ENCODE data around the gene OVAAL. TPM values are rescaled to one million over a fixed set of nuclear protein-coding genes. Genes with fewer than 3 reads are reported as not detected.
A peak's percentile ranks its signal among the peaks of the same experiment; 100 is the strongest.

OVAAL gene
- total and polyA plus RNA-seq, 3 experiments from 2014 or later = not detected

- ChIA-PET POLR2A (no interaction called here), CTCF (no interaction called here)
- Mint-ChIP-seq H3K36me3 (peaks cover 0 to 3% (median 0%) of the 10 kb centered on the region in 3 donors), H3K9me3 (no peaks in the 10 kb centered on the region), H3K27ac (no peak overlapping the region), H3K27me3 (peaks cover 0 to 22% of the 10 kb centered on the region in 2 donors), H3K4me1 (no peaks in the 10 kb centered on the region), H3K4me3 (no peak overlapping the region)
- DNase-seq = no peak
- Histone ChIP-seq H3K4me1 (ENCODE audit: insufficient read depth, low read length) (no peaks in the 10 kb centered on the region), H3K9me3 (ENCODE audit: low read length) (no peaks in the 10 kb centered on the region), H3K27ac (ENCODE audit: low read depth, low read length) (no peak overlapping the region), H3K4me3 (ENCODE audit: low read length) (no peak overlapping the region), H3K27me3 (ENCODE audit: insufficient read depth, low read length, poor library complexity, severe bottlenecking) (no peaks in the 10 kb centered on the region), H3K36me3 (ENCODE audit: insufficient read depth, low read length) (no peaks in the 10 kb centered on the region)
Observed at GRCh38 chr1:180560200-180560867, 1.6 kb downstream of the OVAAL start.

DNA sequence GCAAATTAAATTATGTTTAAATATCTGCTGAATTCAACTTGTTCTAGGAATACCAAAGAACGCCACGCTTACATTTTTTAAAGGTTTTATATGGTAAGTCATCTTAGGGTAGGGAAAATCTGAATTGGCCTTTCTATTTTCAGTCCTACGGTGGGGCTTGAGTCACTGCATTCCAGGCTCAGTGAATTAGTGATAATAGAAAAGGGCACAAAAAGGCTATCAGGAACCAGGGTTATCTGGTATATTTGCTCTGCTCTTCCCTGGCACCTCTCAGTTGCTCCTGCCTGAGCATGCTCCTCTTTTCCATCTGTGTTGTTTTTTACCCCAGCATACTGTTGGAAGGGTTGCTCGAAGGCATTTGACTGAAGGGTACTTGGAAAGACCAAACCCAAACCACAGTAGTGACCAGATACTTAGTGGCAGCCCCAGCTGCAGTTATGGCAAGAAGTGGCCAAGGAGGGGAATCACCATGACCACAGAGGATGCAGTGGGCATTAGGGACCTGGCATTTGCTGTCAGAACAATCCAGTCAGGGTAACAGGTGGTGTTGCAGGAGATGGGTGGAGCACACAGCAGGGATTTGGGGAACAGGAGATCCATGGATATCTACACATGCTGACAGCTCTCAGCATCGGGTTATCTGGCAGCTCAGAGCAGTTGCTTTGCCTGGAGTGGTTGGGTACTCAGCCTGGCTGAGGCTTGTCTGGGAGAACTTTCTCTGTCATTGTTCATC is 2.3 kb downstream of the OVAAL start:
- no peaks in the 10 kb centered on the region for H3K9me3 Mint-ChIP-seq
- H3K4me3 ChIP-seq (ENCODE audit: low read length) = no peak overlapping the region
- H3K4me1 ChIP-seq (ENCODE audit: insufficient read depth, low read length) = no peaks in the 10 kb centered on the region
- no peak overlapping the region for H3K27ac Mint-ChIP-seq
- ChIA-PET CTCF (no interaction called here), POLR2A (no interaction called here)
- no peaks in the 10 kb centered on the region for H3K9me3 ChIP-seq (ENCODE audit: low read length)
- H3K36me3 Mint-ChIP-seq = peaks cover 0 to 3% (median 0%) of the 10 kb centered on the region in 3 donors
- H3K4me3 Mint-ChIP-seq = no peak overlapping the region
- no peak for DNase-seq
- peaks cover 0 to 22% of the 10 kb centered on the region in 2 donors for H3K27me3 Mint-ChIP-seq
- H3K36me3 ChIP-seq (ENCODE audit: insufficient read depth, low read length) = no peaks in the 10 kb centered on the region
- no peak overlapping the region for H3K27ac ChIP-seq (ENCODE audit: low read depth, low read length)
- no peaks in the 10 kb centered on the region for H3K4me1 Mint-ChIP-seq
- no peaks in the 10 kb centered on the region for H3K27me3 ChIP-seq (ENCODE audit: insufficient read depth, low read length, poor library complexity, severe bottlenecking)

GRCh38 chr1:180562640-180563025 is 3.9 kb downstream of the OVAAL start:
- H3K4me1 ChIP-seq (ENCODE audit: insufficient read depth, low read length) = no peaks in the 10 kb centered on the region
- H3K27ac ChIP-seq (ENCODE audit: low read depth, low read length) = peak overlapping the region; percentile 78
- H3K9me3 Mint-ChIP-seq = no peaks in the 10 kb centered on the region
- peaks cover 0 to 3% (median 0%) of the 10 kb centered on the region in 3 donors for H3K36me3 Mint-ChIP-seq
- H3K27me3 ChIP-seq (ENCODE audit: insufficient read depth, low read length, poor library complexity, severe bottlenecking) = no peaks in the 10 kb centered on the region
- no peaks in the 10 kb centered on the region for H3K4me1 Mint-ChIP-seq
- no peaks in the 10 kb centered on the region for H3K36me3 ChIP-seq (ENCODE audit: insufficient read depth, low read length)
- H3K4me3 ChIP-seq (ENCODE audit: low read length) = no peak overlapping the region
- no peak for DNase-seq
- no peaks in the 10 kb centered on the region for H3K9me3 ChIP-seq (ENCODE audit: low read length)
- H3K4me3 Mint-ChIP-seq = no peak overlapping the region
- no peak overlapping the region for H3K27ac Mint-ChIP-seq
- ChIA-PET CTCF (no interaction called here), POLR2A (no interaction called here)
- H3K27me3 Mint-ChIP-seq = peaks cover 0 to 20% of the 10 kb centered on the region in 2 donors

DNA sequence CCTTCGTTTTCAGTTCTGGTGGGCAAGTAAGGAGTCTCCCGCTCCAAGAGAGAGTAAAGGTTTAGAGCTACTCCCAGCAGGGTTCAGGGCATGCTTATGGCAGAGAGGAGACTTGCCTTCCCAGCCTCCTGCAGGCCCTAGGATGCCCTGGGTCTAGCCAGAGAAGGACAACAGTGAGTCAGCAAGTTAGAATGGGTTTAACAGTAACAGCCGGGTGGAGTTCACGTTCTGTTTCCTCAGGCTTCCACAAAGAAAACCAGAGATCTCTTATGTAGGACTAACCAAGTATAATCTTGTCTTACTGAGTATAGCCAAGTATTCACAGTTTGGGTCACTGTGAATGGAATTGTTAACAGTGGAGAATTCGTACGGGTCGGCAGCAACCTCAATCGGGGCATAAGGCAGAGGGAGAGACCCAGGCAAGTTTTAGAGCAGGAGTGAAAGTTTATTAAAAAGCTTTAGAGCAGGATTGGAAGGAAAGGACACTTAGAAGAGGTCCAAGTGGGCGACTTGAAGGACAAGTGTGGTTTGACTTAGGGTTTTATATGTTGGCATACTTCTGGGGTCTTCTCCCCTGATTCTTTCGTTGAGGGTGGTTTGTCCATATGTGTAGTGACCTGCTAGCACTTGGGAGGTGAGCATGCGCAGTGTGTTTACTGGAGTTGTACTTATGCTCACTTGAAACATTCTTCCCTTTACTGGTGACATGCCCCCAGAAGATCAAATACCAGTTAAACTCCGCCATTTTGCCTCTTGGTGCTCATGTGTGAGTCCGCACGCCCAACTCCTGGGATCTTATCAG is 4.5 kb downstream of the OVAAL start:
- H3K27ac Mint-ChIP-seq = peak overlapping the region in 1 of 8 donors; percentile 4
- no peaks in the 10 kb centered on the region for H3K27me3 ChIP-seq (ENCODE audit: insufficient read depth, low read length, poor library complexity, severe bottlenecking)
- H3K4me3 Mint-ChIP-seq = no peak overlapping the region
- H3K4me1 ChIP-seq (ENCODE audit: insufficient read depth, low read length) = no peaks in the 10 kb centered on the region
- POLR2A ChIA-PET = no interaction called here
- H3K4me1 Mint-ChIP-seq = no peaks in the 10 kb centered on the region
- peaks cover 0 to 3% (median 0%) of the 10 kb centered on the region in 3 donors for H3K36me3 Mint-ChIP-seq
- no peaks in the 10 kb centered on the region for H3K36me3 ChIP-seq (ENCODE audit: insufficient read depth, low read length)
- peaks cover 0 to 21% of the 10 kb centered on the region in 2 donors for H3K27me3 Mint-ChIP-seq
- no peak overlapping the region for H3K4me3 ChIP-seq (ENCODE audit: low read length)
- H3K27ac ChIP-seq (ENCODE audit: low read depth, low read length) = peak overlapping the region; percentile 78
- CTCF ChIA-PET = no interaction called here
- no peaks in the 10 kb centered on the region for H3K9me3 ChIP-seq (ENCODE audit: low read length)
- no peak for DNase-seq
- no peaks in the 10 kb centered on the region for H3K9me3 Mint-ChIP-seq

DNA sequence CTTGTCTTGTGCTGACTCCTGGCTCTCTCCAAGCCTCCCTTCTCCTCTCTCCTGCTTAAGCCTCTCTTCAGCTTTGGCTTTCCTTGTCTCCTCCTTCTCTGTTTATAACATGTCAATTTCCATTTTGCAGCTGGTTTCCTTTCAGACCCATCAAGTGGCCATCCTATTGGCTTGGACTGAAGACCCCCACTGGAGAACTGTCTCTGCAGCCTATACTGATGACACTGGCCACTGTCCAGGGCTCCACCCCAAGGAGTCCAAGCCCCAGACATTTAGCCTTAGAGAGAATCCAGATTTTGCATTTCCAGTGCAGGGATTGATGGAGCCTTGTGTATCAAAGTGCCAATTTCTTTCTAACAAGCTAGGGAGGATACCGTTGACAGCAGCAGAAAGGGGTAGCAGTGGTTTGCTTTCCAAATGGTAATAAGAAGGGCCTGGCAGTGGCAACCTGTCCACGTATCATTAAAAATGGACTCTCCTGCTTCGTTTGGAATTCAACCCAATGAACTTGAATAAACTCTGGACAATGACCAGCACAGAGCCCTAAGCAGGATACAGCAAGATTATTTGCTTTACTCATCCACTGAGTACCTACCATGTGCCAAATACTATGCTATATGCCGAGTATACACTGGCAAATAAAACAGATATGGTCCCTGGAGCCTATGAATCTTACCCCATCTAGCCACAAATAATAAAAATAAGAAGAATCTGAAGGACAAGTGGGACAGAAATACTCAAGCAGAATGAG is 6.5 kb downstream of the OVAAL start:
- Histone ChIP-seq H3K27me3 (ENCODE audit: insufficient read depth, low read length, poor library complexity, severe bottlenecking) (no peaks in the 10 kb centered on the region), H3K4me1 (ENCODE audit: insufficient read depth, low read length) (no peaks in the 10 kb centered on the region), H3K9me3 (ENCODE audit: low read length) (no peaks in the 10 kb centered on the region), H3K27ac (ENCODE audit: low read depth, low read length) (no peak overlapping the region), H3K4me3 (ENCODE audit: low read length) (no peak overlapping the region), H3K36me3 (ENCODE audit: insufficient read depth, low read length) (no peaks in the 10 kb centered on the region)
- CTCF ChIA-PET = no interaction called here
- no peaks in the 10 kb centered on the region for H3K36me3 Mint-ChIP-seq
- POLR2A ChIA-PET = no interaction called here
- no peak overlapping the region for H3K4me3 Mint-ChIP-seq
- no peaks in the 10 kb centered on the region for H3K4me1 Mint-ChIP-seq
- no peak for DNase-seq
- no peaks in the 10 kb centered on the region for H3K9me3 Mint-ChIP-seq
- H3K27ac Mint-ChIP-seq = no peak overlapping the region
- peaks cover 3 to 16% of the 10 kb centered on the region in 2 donors for H3K27me3 Mint-ChIP-seq

GRCh38 chr1:180566026-180566425 is 7.3 kb downstream of the OVAAL start:
- Mint-ChIP-seq H3K27ac (no peak overlapping the region), H3K27me3 (peaks cover 3 to 18% of the 10 kb centered on the region in 2 donors), H3K36me3 (no peaks in the 10 kb centered on the region), H3K4me1 (no peaks in the 10 kb centered on the region), H3K4me3 (no peak overlapping the region), H3K9me3 (no peaks in the 10 kb centered on the region)
- H3K4me1 ChIP-seq (ENCODE audit: insufficient read depth, low read length) = no peaks in the 10 kb centered on the region
- no peaks in the 10 kb centered on the region for H3K27me3 ChIP-seq (ENCODE audit: insufficient read depth, low read length, poor library complexity, severe bottlenecking)
- H3K36me3 ChIP-seq (ENCODE audit: insufficient read depth, low read length) = no peaks in the 10 kb centered on the region
- DNase-seq = no peak
- H3K27ac ChIP-seq (ENCODE audit: low read depth, low read length) = no peak overlapping the region
- H3K4me3 ChIP-seq (ENCODE audit: low read length) = no peak overlapping the region
- H3K9me3 ChIP-seq (ENCODE audit: low read length) = no peaks in the 10 kb centered on the region
- CTCF ChIA-PET = interaction anchor here (1.1 kb wide), 1 partner anchor 12 kb away, joined by 3 read pairs; no protein-coding TSS in a partner anchor
- POLR2A ChIA-PET = no interaction called here

DNA sequence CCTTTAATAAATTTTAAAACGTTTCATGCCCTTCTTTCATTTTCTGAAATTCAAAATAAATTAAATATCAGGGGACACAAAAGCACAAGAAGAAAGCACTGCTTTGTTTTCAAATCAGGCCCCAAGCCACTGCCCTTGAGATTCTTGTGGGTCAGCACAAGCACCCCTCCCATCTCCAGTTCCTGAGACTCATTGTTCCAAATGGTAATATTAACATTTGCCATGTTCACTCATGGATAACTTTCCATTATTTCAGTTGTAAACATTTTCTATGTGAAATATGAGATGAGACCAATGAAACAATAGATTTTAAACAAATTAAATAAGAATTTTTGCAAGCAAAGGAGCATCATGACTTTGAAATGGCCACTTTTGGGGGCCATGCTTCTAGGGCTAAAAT is 7.7 kb downstream of the OVAAL start:
- CTCF ChIA-PET = interaction anchor here (1.1 kb wide), 1 partner anchor 12 kb away, joined by 3 read pairs; no protein-coding TSS in a partner anchor
- Histone ChIP-seq H3K36me3 (ENCODE audit: insufficient read depth, low read length) (no peaks in the 10 kb centered on the region), H3K9me3 (ENCODE audit: low read length) (no peaks in the 10 kb centered on the region), H3K27me3 (ENCODE audit: insufficient read depth, low read length, poor library complexity, severe bottlenecking) (no peaks in the 10 kb centered on the region), H3K4me3 (ENCODE audit: low read length) (no peak overlapping the region), H3K27ac (ENCODE audit: low read depth, low read length) (no peak overlapping the region), H3K4me1 (ENCODE audit: insufficient read depth, low read length) (no peaks in the 10 kb centered on the region)
- Mint-ChIP-seq H3K36me3 (no peaks in the 10 kb centered on the region), H3K27ac (no peak overlapping the region), H3K4me3 (no peak overlapping the region), H3K27me3 (peaks cover 4 to 14% of the 10 kb centered on the region in 2 donors), H3K4me1 (peaks cover 0 to 2% (median 0%) of the 10 kb centered on the region in 3 donors), H3K9me3 (no peaks in the 10 kb centered on the region)
- DNase-seq = no peak
- POLR2A ChIA-PET = no interaction called here

All from CD8-positive, alpha-beta memory T cell (primary cell).